GM12865 (cell line): Measurements from ENCODE around the gene CD99.

Source experiments
- DNase-seq: peaks from one replicate; pipeline ENCODE4 v3.0.0; 2010; ENCODE audit warnings: low read depth
- H3K4me3 ChIP-seq: 2 replicates; pipeline ENCODE4 v1.5.1; 2011; ENCODE audit warnings: mild to moderate bottlenecking, low read depth, low read length, control low read depth
- TF ChIP-seq, protein P1 (sequence below): IDR thresholded peaks from 2 replicates; pipeline ENCODE4 v1.5.1; 2011; ENCODE audit warnings: low read length, control low read depth, low read depth, inconsistent platforms; ENCODE audit not compliant: insufficient read depth; ENCODE audit errors: missing control alignments

The CD99 gene

DNA sequence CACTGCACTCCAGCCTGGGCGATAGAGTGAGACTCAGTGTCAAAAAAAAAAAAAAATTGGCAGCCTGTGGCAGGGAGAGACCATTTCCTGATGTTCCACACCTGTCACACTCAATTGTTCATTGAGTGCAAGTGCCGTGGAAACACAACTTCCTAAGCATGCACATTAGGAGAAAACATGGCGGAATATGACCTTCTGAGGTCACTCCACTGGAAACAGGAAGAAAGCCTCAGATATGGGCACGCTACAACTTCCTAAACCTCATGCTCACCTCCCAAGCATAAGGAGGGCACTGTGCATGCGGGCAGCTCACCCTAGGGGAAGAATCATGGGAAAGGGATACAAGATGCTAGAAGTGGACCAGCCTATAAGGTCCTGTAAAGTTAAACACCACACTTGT, 28.5 kb upstream of the CD99 start:
- TF ChIP-seq, protein P1, sequence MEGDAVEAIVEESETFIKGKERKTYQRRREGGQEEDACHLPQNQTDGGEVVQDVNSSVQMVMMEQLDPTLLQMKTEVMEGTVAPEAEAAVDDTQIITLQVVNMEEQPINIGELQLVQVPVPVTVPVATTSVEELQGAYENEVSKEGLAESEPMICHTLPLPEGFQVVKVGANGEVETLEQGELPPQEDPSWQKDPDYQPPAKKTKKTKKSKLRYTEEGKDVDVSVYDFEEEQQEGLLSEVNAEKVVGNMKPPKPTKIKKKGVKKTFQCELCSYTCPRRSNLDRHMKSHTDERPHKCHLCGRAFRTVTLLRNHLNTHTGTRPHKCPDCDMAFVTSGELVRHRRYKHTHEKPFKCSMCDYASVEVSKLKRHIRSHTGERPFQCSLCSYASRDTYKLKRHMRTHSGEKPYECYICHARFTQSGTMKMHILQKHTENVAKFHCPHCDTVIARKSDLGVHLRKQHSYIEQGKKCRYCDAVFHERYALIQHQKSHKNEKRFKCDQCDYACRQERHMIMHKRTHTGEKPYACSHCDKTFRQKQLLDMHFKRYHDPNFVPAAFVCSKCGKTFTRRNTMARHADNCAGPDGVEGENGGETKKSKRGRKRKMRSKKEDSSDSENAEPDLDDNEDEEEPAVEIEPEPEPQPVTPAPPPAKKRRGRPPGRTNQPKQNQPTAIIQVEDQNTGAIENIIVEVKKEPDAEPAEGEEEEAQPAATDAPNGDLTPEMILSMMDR = no peak
- no peak for DNase-seq
- H3K4me3 ChIP-seq = no peak overlapping the region

DNA sequence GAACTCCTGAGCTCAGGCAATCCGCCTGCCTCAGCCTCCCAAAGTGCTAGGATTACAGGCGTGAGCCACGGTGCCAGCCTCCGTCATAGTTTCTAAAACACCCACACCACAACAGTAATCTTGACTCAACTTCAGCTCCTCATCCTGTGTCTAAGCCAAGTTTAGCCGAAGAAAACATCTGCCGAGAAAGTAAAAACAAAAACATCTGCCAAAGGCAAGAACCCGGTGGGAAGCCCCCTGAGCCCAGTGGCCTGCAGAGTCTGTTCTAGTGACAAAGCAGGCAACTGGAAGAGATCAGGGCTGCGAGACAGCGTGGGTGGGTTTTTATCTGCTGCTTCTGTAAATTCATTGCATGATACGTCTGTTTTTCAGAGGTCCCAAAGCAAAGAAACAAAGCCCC, 26.6 kb upstream of the CD99 start:
- TF ChIP-seq, protein P1 = no peak
- H3K4me3 ChIP-seq = no peak overlapping the region
- DNase-seq = no peak

DNA sequence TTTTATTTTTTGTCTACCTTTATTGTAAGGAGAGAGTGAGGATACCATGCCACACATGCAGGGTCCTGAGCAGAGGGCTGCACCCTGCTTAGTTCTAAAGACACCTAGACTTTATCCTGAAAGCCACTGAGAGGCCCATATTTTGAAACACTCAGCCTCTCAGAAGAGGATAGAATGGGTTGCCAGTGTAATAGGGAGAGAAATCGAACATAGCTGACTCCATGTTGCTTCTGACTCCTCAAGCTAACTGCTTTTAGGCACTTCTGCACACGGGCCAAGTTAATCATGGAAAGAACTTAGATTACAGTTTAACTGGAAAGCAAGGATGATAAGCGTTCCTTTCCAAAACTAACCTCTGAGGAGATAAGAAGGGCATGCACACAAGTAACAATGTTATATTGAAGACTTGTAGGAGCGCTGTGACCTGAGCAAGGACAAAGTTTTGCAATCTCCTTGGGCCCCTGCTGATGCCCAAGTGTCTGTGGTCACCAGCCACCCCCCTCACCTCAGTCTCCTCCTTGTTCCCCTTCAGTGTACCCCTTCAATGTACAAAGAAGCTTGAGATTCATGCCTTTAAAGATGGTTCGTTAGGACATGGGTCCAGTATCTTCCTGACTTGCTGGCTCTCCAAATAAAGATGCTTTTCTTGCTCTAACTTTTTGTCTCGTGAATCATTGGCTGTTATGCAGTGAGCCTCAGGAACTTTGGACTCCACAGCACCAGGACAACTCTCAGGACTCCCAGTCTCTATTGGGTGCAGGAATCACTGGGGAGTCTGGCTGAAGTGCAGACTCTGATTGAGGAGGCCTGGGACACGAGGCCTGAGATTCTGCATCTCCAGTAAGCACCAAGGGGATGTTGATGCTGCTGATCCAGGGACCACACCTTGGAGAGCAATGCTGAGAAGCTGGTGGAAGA, 25.4 kb upstream of the CD99 start:
- TF ChIP-seq, protein P1 = no peak
- no peak for DNase-seq

DNA sequence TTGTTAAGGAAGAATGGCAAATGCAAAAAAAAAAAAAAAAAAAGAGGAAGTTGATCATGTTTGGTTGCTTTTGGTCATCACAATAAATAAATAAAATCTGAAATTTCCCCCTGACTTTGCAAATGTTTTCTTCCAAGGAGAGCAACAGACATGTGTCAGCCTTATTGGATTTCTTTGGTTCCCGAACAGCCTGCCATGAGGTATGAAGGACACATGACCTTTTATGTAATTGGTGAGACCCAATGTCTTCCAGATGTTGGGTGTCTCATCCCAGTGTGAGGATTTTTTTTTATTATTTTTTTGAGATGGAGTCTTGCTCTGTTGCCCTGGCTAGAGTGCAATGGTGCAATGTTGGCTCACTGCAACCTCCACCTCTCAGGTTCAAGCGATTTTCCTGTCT, 24.6 kb upstream of the CD99 start:
- TF ChIP-seq, protein P1 = no peak
- no peak overlapping the region for H3K4me3 ChIP-seq
- no peak for DNase-seq

More for the DNA sequence above, 25.4 kb upstream of the CD99 start:
- H3K4me3 ChIP-seq = no peak overlapping the region

- no peak for DNase-seq
- TF ChIP-seq, protein P1 = no peak
- H3K4me3 ChIP-seq = no peak overlapping the region
Observed at GRCh38 chrX:2670978-2671377, 20.1 kb upstream of the CD99 start.

DNA sequence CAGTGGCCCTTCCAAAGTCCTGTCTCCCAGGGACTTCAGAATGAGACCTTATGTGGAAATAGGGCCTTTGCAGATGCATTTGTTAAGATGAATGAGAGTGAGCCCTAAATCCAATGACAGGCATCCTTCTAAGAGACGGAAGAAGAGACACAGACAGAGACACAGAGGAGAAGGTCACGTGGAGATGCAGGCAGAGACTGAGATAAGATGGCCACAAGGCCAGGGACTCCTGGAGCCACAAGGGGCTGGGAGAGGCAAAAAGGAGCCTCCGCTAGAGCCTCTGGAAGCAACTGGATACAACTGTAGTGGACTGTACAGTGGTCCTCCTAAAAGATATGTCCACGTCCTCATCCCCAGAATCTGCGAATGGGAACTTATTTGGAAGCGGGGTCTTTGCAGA, 19.0 kb upstream of the CD99 start:
- no peak overlapping the region for H3K4me3 ChIP-seq

More for the DNA sequence above, 19.0 kb upstream of the CD99 start:
- no peak for DNase-seq
- TF ChIP-seq, protein P1 = no peak
